Stimulated activated CD4-positive, alpha-beta T cell treated with anti-CD3 and anti-CD28 coated beads, Interleukin-1b, Interleukin-23, amount 100 ng/mL, for 1 hour (primary cell): ENCODE measurements around the gene NSA2.

Experiments
- DNase-seq, 2 donors: peaks; one replicate each; pipeline ENCODE4 v3.0.0-alpha.2; 2020; ENCODE audit warnings: low read depth in 2 of 2

The NSA2 gene

DNA sequence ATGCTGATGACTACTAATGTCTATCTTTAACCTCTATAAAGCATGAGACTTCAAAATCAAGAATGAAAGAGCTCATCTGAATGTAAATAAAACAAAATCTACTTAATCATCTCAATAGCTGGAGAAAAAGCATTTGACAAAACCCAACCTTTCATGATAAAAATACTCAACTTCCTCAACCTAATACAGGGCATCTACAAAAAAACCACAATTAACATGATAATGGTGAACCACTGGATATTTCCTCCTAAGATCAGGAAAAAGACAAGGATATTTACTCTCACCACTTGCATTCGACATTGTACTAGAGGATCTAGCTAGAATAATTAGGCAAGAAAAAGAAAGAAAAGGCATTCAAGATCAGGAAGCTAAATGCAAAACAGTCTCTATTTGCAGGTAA, 49.8 kb downstream of the NSA2 start:
- no peak for DNase-seq

DNA sequence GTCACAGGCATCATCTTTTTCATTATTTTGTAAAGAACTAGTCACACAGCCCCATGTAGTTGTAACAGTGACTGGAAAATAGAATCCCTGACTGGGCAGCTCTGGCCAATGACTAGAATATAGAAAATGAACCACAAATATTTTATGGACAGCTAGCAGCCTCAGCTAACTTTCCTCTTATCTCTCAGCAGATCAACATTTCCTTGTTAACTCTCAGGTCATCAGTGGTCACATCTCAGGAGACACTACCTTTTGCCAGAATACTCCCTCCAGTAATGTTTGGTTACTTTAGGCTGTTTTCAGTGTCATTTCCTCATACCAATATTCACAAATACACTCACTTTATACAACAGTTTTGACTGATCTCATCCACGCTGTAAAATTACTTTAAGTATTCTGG, 55.2 kb downstream of the NSA2 start:
- no peak for DNase-seq

DNA sequence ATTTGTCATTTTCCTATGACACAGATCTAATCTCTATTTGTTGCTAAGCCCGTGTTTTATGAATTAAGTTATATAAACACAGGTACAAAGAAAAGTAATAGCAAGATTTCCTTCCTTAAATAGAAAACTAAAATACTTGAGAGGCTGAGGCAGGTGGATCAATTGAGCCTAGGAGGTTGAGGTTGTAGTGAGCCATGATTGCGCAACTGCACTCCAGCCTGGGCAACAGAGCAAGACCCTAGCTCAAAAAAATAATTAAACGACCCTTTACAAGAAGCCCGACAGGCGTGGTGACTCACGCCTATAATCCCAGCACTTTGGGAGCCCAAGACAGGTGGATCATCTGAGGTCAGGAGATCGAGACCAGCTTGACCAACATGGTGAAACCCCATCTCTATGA, 62.4 kb downstream of the NSA2 start:
- no peak for DNase-seq
